ENCODE measurements around the gene OCA2.
"Not testable (repeated sequence)": the region's sequence is repeated elsewhere in the genome, so short reads cannot be mapped to it uniquely, and the experiment has no call there.

OCA2 gene

GRCh38 chr15:27762471-27762870 lies 336.6 kb downstream of the OCA2 start:
- DNase-seq, result no peak

DNA sequence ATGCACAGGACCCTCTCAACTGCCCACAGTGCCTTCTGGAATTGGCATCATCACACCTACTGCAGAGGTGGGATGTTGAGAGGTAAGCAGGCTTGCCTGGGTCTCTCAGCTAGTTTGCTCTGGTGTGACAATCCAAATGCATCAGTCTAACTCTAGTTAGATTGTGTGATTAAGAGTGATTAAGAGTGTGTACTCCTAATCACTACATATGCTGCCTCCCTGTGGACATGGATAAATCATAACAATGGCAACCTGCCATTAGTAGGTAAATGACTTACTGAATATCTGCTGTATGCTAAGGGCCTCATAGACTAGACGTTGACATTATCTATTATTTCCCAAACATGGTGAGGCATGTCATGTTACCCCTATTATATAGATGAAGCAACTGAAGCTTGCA lies 342.1 kb downstream of the OCA2 start:
- no peak for DNase-seq

- DNase-seq, result no peak
These were observed 346.4 kb downstream of the OCA2 start for GRCh38 chr15:27752691-27753090.

DNA sequence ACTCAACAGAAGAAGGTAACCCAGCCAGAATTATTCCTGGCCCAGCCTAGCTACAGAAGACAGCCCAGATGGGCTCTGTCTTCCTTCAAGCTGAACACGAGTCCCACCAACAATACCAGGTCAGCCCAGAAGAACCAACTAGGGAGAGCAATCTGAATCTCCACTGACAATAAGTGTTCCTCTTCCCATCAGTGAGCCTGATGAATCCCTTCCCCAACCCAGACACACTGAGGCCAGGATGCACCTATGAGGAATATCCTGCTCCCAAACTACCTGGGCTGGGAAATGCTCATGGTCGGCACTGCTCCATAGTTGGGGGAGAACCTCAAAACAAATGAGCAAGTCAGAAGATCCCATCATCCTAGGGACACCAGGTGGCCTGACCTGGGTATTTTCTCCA lies 351.1 kb downstream of the OCA2 start:
- DNase-seq, result no peak

DNA sequence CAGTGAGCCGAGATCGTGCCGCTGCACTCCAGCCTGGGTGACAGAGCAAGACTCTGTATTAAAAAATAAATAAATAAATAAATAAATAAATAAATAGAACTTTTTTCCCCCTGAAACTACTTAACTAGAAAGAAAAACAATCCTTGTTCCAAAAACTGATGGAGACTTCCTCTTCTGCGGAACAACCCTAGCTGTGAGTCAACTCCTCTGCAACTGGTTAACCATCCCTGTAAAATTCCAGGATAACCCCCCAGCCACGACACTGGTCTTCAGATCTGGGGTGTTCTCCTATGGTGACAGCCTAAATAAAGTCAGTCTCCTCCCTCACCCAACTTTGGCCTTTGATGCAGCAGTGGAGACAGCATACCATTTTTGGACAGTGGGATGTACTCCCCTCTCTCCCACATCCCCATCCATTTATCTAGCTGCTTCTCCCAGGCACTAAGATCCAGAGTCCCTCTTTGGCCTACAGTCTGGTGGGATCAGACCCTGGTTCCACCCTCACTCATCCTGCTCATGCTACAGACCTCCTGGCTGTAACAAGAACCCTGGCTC lies 352.6 kb downstream of the OCA2 start:
- DNase-seq, result no peak

DNA sequence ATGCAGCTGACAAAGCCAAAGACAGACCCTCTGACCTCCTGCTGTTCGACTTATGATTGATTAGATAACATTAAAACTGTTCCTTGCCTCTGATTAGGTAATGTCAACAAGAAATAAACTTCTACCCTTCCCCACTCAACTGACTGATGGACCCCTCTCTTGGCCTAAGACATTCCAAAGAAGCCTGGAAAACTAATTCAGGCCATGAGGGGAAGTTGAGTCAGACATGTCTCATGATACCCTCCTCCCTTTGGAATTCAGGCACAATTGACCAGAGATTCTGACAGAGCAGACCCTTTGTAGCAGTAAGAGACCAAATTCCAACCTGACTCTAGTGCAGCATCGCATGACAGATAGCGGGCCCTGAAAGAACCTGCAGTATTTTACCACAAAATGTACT lies 354.5 kb downstream of the OCA2 start:
- no peak for DNase-seq

DNA sequence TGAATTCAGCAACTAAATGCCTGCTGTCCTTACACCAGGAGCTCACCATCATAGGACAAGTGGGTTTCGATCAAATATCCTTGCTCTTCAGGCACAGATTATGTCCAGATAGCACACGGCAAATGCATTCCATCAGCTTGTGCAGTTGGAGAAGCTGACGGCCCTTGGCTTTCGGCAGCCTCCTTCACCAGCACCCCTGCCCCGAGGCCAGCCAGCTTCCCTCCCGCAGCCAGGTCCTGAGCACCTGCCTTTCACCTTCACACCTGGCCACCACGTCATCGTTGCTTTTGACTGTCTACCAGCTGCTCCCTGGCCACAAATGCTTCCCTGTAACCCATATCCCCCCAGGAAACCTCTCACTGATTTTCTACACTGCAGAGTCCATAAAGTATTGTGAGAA lies 355.5 kb downstream of the OCA2 start:
- DNase-seq, result no peak

GRCh38 chr15:27742751-27743477 lies 356.2 kb downstream of the OCA2 start:
- no peak for DNase-seq

DNA sequence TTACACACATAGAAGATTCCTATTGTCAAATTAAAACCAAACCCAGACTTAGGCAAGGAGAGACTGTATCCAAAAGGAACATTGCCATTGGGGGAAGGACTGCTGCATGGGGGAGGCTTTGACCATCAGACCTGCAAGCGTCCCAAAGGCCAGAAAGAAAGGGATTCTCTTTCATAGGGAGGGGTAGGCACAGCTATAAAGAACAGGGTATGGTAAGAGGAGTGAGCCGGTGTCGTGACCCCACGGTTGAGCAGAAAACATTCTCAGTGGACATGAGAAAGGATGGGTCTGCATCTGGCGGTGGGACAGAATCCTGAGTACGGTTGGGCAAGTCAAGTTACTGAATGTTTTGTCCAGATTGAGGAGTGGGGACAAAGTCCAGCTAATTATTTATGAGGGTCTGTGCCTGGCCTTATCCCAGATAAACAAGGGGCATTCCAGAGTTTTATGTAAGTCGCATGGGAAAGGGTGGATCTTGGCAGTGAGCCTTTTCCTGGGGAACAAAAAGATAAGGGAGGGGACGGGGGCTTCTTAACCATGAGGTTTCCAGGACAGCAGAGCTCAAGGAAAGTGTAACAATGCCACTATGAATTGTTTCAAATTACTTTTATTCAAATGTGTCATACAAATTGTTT lies 357.8 kb downstream of the OCA2 start:
- no peak for DNase-seq

DNA sequence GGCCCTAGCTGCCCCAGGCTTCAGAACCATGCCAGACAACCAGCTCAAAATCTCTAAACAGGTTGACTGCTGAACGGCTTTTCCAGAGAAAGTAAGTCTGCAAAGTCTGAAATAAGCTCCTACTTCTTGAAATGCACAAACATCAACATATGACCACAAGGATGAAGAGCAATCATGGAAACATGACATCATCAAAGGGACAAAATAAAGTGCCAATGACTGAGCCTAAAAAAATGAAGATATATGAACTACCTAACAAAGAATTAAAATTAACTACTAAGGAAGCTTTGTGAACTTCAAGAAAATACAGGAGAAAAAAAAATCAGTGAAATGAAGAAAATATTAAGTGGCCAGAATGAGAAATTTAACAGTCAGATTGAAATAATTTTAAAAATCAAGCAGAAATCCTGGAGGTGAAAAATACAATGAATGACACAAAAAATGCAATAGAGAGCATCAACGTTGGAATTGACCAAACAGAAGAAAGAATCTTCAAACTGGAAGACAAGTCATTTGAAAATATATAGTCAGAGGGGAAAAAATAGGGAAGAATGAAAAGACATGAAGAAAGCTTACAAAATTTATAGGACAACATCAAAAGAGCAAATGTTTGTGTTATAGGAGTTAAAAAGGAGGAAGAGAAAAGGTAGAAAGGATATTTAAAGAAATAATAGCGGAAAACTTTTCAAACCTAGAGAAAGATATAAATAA lies 364.2 kb downstream of the OCA2 start:
- no peak for DNase-seq

DNA sequence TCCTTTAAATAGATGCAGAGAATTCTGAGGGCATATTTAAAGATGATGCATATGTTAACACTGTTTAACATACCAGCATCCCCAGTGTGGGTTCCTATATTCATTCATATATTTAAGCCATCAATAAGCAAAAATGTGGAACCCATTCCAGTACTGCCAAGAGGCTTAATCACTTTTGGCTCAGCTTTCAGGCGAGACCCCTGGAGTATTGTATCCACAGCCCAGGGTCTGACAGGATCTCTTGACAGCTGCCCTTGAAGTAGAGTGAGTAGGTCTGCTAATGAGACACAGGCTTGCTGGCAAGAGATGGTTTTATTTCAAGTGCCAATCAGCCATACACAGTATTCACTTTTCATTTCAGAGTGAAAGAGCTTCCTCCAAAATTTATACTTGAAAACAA lies 367.3 kb downstream of the OCA2 start:
- DNase-seq, result no peak

DNA sequence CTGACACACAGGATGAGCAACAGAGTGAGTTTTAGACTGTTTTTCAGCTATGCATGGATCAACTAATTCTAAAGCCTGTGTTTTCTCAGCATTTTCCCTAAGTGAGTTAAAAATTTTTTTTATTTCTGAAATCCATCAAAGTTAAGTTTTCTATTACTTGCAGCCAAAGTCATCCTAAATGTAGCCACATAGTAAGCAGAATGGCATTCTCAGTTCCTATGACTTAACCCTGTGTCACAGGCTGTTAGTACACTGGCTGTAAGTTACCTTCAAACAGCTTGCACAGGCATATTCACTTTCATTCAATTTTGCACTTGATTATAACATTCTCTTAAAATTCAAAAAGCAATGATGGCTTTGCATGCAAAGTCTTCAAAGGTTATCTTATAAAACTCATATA lies 368.2 kb downstream of the OCA2 start:
- no peak for DNase-seq

DNA sequence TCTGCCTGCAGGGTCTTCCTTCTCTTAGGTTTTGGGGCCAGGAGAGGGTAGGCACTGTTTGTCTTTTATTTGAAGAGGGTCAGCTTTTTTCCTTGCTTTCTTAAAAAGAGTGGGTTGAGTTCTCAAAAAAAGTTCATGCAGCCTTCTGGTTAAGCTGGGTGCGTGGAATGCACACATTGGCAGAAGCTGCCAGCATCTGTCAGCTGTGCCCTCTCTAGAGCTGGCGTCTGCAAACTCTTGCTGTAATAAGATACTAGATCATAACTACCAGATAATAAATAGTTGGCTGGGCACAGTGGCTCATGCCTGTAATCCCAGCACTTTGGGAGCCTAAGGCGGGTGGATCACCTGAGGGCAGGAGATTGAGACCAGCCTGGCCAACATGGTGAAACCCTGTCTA lies 373.4 kb downstream of the OCA2 start:
- no peak for DNase-seq

GRCh38 chr15:27723821-27724220 lies 375.3 kb downstream of the OCA2 start:
- DNase-seq, result no peak

DNA sequence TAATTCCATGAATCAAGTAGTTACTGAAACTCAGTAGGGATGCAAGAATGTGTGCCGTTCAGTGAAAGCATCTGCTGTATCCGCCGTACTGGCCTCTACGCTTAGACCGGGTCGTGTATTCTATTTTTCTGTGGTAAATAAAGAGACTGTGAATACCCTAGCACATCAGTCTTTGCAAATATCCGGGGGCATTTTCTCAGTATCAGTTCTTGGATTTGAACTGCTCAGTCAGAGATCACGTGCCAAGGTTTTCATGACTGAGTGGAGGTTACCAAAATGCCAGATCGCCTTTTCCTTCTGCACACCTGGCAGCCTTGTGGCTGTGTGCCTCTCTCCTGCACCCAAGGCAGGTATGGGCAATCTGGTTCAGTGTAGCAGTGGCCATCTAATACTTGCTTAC lies 377.0 kb downstream of the OCA2 start:
- DNase-seq, result no peak

GRCh38 chr15:27714675-27715074 lies 384.4 kb downstream of the OCA2 start:
- no peak for DNase-seq

GRCh38 chr15:27713850-27714249 lies 385.3 kb downstream of the OCA2 start:
- not testable (repeated sequence) for DNase-seq

DNA sequence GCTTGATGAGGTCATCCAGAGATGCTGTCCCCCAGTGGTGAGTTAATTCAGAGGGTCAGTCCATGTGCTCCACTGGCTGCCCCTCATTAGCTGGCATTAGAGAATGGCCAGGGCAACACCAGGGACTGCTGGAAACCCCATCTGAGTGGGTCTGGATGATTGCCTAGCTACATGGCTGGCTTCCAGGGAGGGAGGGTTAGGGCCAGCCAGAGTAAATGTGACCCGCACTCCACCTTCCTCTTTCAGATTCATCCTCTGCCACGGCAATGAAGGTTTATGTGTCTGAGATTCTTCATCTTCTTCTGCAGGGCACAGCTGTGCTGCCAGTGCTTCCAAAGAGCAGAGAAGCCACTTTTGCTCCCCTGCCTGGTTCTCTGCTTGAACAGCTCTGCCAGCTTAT lies 391.9 kb downstream of the OCA2 start:
- no peak for DNase-seq

DNA sequence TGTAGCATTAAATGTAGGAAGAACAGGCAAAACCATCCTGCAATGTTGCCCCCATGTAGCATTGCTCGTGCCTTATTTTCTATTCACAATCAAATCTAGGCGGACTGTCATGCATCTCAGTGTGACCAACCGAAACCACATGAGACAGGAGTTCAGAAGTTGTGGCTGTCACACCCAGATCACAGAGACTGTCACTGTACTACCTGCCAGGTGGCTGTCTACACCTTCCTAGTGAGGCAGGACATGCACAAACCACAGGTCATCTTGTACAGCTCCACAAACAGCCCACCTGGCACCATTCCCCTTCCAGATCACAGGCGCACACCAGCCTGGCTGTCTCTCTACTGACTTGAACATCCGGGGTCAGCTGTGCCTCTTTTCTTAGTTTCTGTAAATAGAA lies 392.8 kb downstream of the OCA2 start:
- DNase-seq, result no peak

- no peak for DNase-seq
These were observed 394.1 kb downstream of the OCA2 start for GRCh38 chr15:27705056-27705455.

Data from activated CD8-positive, alpha-beta memory T cell treated with anti-CD3 and anti-CD28 coated beads for 24 hours (primary cell).